SK-N-MC (cell line): Measurements from ENCODE around the gene GPC1.

Experiments used
- DNase-seq: peaks from one replicate; pipeline ENCODE4 v3.0.0-alpha.2; 2011; ENCODE audit warnings: low read depth, low spot score
- H3K27ac ChIP-seq: fragments of 200-600 bp; sonication (generic); 2 replicates; pipeline ENCODE4 v1.5.1; 2016; ENCODE audit warnings: mixed run types
- H3K36me3 ChIP-seq: fragments of 200-600 bp; sonication (generic); 2 replicates; pipeline ENCODE4 v1.6.1; 2017; ENCODE audit warnings: antibody characterized with exemption, low read length, mixed read lengths; ENCODE audit not compliant: insufficient read depth
- H3K4me3 ChIP-seq: fragments of 200-600 bp; sonication (generic); 2 replicates; pipeline ENCODE4 v1.5.1; 2016
- H3K9ac ChIP-seq: fragments of 200-600 bp; sonication (generic); 2 replicates; pipeline ENCODE4 v1.8.0; 2017; ENCODE audit warnings: mixed run types, mixed read lengths; ENCODE audit not compliant: insufficient read length
- H3K9me3 ChIP-seq: fragments of 200-600 bp; sonication (generic); 2 replicates; pipeline ENCODE4 v1.6.1; 2017; ENCODE audit warnings: low read depth, mild to moderate bottlenecking, antibody characterized with exemption, low read length, moderate library complexity, mixed read lengths
- EZH2 ChIP-seq: fragments of 200-600 bp; sonication (generic); IDR thresholded peaks from one replicate; pipeline ENCODE4 v1.6.1; 2017; ENCODE audit warnings: antibody characterized with exemption
- FOXP2 ChIP-seq: optimal IDR thresholded peaks from 2 replicates; pipeline ENCODE3; 2011; ENCODE audit warnings: mild to moderate bottlenecking, moderate library complexity; ENCODE audit not compliant: insufficient read depth; ENCODE audit errors: extremely low read length, control extremely low read depth
- POLR2AphosphoS5 ChIP-seq: IDR thresholded peaks from 2 replicates; pipeline ENCODE4 v1.6.1; 2012; ENCODE audit warnings: mild to moderate bottlenecking, low read depth, low read length, borderline replicate concordance

GPC1 gene

GRCh38 chr2:240454106-240454901 lies 18.8 kb downstream of the GPC1 start:
- Histone ChIP-seq H3K9ac (no peak overlapping the region), H3K9me3 (no peaks in the 10 kb centered on the region), H3K27ac (no peak overlapping the region), H3K4me3 (no peak overlapping the region), H3K36me3 (no peaks in the 10 kb centered on the region)
- DNase-seq, result no peak
- TF ChIP-seq EZH2 (peak; percentile 57), FOXP2 (no peak)

DNA sequence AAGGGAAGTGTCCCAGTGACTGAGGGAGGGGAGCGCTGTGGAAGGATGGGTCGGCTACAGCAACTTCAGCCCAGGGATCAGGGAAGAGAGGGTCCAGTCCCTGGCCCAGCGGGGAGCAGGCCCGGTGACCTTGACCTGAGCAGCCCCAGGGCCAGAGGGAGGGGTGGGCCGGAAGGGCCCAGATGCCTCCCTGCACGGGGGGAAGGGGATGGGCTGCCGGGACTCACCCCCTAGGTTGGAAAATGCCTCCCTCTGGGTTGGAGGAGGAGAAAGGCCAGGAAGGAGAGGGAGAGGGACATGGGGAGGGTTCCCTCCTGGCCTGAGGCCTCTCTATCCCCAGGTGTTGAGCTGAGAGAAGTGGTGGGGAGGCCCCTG lies 19.8 kb downstream of the GPC1 start:
- Histone ChIP-seq H3K27ac (no peak overlapping the region), H3K9me3 (no peaks in the 10 kb centered on the region), H3K36me3 (no peaks in the 10 kb centered on the region), H3K9ac (no peak overlapping the region), H3K4me3 (no peak overlapping the region)
- DNase-seq, result no peak
- no peak for TF ChIP-seq FOXP2
- no peak for TF ChIP-seq POLR2AphosphoS5
- no peak for TF ChIP-seq EZH2

- H3K9me3 ChIP-seq, result no peaks in the 10 kb centered on the region
- no peaks in the 10 kb centered on the region for H3K36me3 ChIP-seq
- no peak overlapping the region for H3K4me3 ChIP-seq
- DNase-seq, result no peak
- H3K9ac ChIP-seq, result no peak overlapping the region
- H3K27ac ChIP-seq, result no peak overlapping the region
- TF ChIP-seq POLR2AphosphoS5 (no peak), EZH2 (no peak), FOXP2 (no peak)
Measured at GRCh38 chr2:240455647-240456446, 20.4 kb downstream of the GPC1 start.

DNA sequence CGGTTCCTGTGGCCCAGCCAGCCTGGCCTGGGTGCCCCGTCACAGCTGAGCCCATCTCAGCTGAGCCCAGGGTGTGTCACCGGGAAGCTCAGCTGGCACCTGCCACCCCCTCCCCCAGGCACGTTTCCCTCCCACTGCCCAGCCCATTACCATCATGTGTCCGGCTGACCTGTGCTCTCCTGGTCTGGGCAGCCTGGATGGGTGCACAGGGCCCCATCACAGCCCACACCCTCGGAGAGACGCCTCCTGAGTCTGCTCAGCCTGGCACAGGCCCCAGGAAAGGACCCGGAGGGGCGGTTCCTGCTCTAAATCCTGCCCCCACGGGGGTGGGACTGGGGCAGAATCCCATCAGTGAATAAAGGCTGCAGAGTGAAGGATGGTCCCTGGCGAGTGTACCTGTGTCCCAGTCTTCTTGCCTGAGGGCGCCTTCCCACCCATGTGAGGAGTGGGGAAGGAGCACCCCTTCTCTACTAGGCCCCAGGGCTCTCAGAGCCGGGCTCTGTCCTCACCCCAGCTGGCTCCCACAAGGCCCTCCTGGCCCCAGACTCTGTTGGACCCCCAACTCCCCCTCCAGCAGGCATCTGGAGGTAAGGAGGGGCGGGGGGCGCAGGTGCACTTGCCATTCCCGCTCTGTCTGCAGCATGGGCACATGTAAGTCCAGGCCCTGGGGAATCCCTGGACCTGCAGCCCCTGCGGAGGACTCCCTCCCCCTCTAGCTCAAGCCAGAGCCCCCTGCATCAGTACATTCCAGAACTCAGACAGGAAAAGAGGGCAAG lies 21.2 kb downstream of the GPC1 start:
- no peak for DNase-seq
- Histone ChIP-seq H3K27ac (no peak overlapping the region), H3K36me3 (no peaks in the 10 kb centered on the region), H3K9ac (no peak overlapping the region), H3K9me3 (no peaks in the 10 kb centered on the region), H3K4me3 (no peak overlapping the region)
- TF ChIP-seq FOXP2 (no peak), POLR2AphosphoS5 (no peak), EZH2 (no peak)

DNA sequence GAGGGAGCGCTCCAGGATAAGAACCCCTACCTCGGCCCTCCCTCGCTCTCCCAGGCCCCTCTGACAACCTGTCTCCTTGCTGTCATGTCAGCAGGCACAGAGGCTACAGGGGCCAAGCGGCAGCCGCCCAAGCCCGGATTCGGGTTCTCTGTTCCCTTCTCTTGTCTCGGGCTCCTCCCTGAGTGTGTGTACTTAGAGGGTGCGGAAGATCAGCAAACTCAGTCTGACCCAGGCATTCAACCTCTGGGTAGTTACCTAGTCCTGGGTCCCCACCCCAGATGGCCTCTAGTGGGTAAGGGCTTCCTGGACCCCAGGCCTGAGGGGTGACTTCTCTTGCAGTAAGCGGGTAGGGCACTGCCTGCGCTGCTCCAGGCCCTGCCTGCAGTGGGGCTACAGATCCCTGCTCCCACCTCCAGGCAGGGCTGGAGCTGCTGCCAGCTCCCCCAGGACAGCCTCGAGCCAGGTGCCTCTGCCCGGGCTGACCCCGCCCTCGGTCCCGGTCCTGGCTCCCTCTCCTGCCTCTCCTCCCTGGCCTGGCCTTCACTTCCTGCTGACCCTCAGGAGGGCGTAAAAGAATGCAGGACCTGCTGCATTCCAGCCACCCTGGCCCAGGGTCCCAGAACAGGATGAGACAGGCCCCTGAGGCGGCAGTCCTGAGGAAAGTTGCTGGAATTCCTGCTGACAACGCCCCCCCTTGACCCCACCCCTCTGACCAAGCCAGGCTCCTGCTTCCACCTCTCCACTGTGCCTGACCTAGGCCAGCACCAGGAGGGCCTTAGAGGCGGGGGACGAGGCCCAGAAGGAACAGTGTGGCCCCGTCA lies 22.0 kb downstream of the GPC1 start:
- DNase-seq, result no peak
- H3K36me3 ChIP-seq, result no peaks in the 10 kb centered on the region
- no peak overlapping the region for H3K27ac ChIP-seq

DNA sequence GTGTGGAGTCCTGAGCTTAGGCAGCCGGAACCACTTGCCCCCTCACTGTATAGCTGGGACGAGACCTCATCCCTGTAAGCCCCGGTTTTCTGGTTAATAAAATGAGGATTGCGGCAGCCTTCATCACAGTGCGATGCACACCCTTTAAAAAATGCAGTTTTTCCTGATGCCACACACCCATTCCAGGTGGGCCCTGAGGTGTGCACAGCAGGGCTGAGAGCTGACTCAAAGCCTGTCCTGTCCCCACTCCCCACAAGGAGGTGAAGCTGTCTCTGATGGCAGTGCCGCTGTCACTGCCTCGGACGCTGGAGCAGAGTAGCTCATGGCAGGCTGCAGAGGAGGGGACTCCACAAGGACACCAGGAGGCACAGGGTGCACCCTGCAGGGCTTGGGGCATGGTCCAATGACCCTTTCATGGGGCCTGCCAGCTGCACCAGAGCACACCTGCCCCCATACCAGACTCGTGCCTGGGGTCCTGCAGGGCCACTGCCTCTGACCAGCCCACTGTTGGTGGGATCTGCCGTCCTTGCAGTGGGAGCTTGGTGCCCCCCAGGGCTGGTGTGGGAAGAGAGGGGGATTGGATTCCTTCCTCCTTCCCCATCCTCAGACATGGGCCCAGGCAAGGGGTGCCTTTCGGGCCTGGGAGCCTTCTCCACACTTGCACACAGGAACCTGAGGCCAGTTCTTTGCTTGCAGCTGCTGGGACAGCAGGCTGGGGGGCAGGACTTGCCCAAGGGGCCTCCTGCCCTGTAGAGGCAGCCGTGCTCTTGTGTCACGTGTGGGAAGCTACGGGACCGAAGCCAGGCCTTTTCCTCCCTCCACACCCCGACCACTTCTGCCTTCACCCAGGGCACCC lies 22.8 kb downstream of the GPC1 start:
- Histone ChIP-seq H3K36me3 (no peaks in the 10 kb centered on the region), H3K9me3 (no peaks in the 10 kb centered on the region), H3K4me3 (no peak overlapping the region), H3K9ac (no peak overlapping the region), H3K27ac (no peak overlapping the region)
- TF ChIP-seq EZH2 (no peak), POLR2AphosphoS5 (no peak), FOXP2 (no peak)
- DNase-seq, result no peak

More for the DNA sequence above, 22.0 kb downstream of the GPC1 start:
- H3K9ac ChIP-seq, result no peak overlapping the region
- TF ChIP-seq POLR2AphosphoS5 (no peak), EZH2 (no peak), FOXP2 (no peak)
- no peaks in the 10 kb centered on the region for H3K9me3 ChIP-seq
- H3K4me3 ChIP-seq, result no peak overlapping the region

DNA sequence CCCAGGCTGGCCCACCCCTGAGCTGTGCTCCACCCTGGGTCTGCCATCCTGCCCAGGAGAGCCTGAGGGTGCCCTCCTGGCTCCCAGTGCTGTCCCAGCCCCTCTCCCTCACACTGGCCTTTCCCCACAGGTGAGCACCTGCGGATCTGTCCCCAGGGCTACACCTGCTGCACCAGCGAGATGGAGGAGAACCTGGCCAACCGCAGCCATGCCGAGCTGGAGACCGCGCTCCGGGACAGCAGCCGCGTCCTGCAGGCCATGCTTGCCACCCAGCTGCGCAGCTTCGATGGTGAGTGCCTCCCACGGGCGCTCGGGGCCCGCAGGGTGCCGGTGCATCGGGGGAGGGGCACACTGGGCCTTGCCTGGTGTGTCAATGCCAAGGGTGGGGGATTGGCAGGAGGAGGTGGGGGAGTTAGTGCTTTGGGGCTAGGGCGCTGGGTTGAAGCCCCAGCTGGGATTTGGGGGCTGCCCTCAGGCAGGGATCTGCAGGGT lies 23.5 kb downstream of the GPC1 start:
- Histone ChIP-seq H3K36me3 (no peaks in the 10 kb centered on the region), H3K9ac (no peak overlapping the region), H3K9me3 (no peaks in the 10 kb centered on the region), H3K4me3 (no peak overlapping the region), H3K27ac (no peak overlapping the region)
- no peak for TF ChIP-seq EZH2
- no peak for TF ChIP-seq POLR2AphosphoS5
- no peak for TF ChIP-seq FOXP2
- DNase-seq, result no peak
